ENCODE results near the gene NTN1. TPM values are rescaled to one million over a fixed set of nuclear protein-coding genes. Genes with fewer than 3 reads are reported as not detected.

Gene NTN1
- total and polyA plus RNA-seq, 2 of the 13 experiments (the other 11 are each of a cell fraction or from before 2014, with no cell fraction given), result 0.04 to 0.05 TPM

- TF ChIP-seq ZNF639 (CRISPR knock-in tag; conservative IDR thresholded peaks at IDR 0.05), result no peak
- TF ChIP-seq ZNF441 (CRISPR knock-in tag; IDR thresholded peaks at IDR 0.05; ENCODE audit: borderline replicate concordance), result no peak
- no peak for TF ChIP-seq ZNF879 (CRISPR knock-in tag; IDR thresholded peaks at IDR 0.05)
- TF ChIP-seq SRY (CRISPR knock-in tag; IDR thresholded peaks at IDR 0.05), result no peak
- TF ChIP-seq PLRG1 (conservative IDR thresholded peaks at IDR 0.05), result no peak
- no peak for TF ChIP-seq NR2F6 (IDR thresholded peaks at IDR 0.05)
- TF ChIP-seq NR2F6 (CRISPR knock-in tag; IDR thresholded peaks at IDR 0.05), result no peak
- no peak for TF ChIP-seq SIX1 (CRISPR knock-in tag; IDR thresholded peaks at IDR 0.05; ENCODE audit: borderline replicate concordance)
- H3K27ac ChIP-seq (ENCODE audit: extremely low read length, insufficient read depth, low read length), result no peak overlapping the region
- in situ Hi-C loops (cut with HindIII; ENCODE audit: extremely low pct_ligation_motif_present, low pct_unique_long_range_greater_than_20kb), result no loop called here
Measured at GRCh38 chr17:9209781-9210370, 188.6 kb downstream of the NTN1 start.

More at GRCh38 chr17:9209781-9210370, 188.6 kb downstream of the NTN1 start:
- Histone ChIP-seq H3K27me3 (ENCODE audit: control insufficient read depth in 1 of 2, insufficient read depth in 2 of 2, low read length in 2 of 2) (peaks cover 7 to 43% of the 10 kb centered on the region in 2 experiments; a peak in 2 of 5 replicates), H3K9me3 (ENCODE audit: low read length) (0 out of 2 replicates have a peak, but pooled peaks cover under 1% of the 10 kb centered on the region), H3K9ac (ENCODE audit: insufficient read depth, low read depth, low read length) (no peak overlapping the region), H3K4me3 (replicated peaks in 1 of 3; ENCODE audit: insufficient read depth in 1 of 3, low read depth in 2 of 3, low read length in 3 of 3) (no peak overlapping the region), H3K4me2 (ENCODE audit: low read depth, low read length) (no peak overlapping the region), H3K36me3 (replicated peaks in 1 of 2; ENCODE audit: control insufficient read depth in 1 of 2, insufficient read depth in 2 of 2, low read length in 2 of 2) (no peaks in the 10 kb centered on the region), H4K20me1 (ENCODE audit: insufficient read depth, low read length) (no peaks in the 10 kb centered on the region), H2AFZ (ENCODE audit: low read length) (no peak overlapping the region), H3K4me1 (ENCODE audit: insufficient read depth, low read length) (0 out of 2 replicates have a peak, but pooled peaks cover 9% of the 10 kb centered on the region), H3K79me2 (ENCODE audit: insufficient read depth, low read length) (no peaks in the 10 kb centered on the region)
- intact Hi-C loops (cut with micrococcal nuclease; ENCODE audit: unreplicated experiment), result no loop called here
- WGBS (ENCODE audit: low lambda C conversion rate), result 36% methylated on average over 4 of the region's 7 CpGs
- FAIRE-seq, result no peak
- ChIA-PET CTCF (ENCODE audit: low intra/inter-chr PET ratio, low total read pairs) (no interaction called here), POLR2A (no interaction called here)
- no TSS peak for BruUV-seq (replicated peaks)
- ATAC-seq, result no peak
- no peak for DNase-seq (ENCODE audit: low spot score)

Measured in HepG2 (cell line).